Neuron (in vitro differentiated cells): ENCODE measurements around the gene ARFGAP3.
"Not testable (repeated sequence)": the region's sequence is repeated elsewhere in the genome, so short reads cannot be mapped to it uniquely, and the experiment has no call there.

ENCODE experiments used
- H2AFZ ChIP-seq: one replicate; pipeline ENCODE4 v1.6.1; 2013; ENCODE audit warnings: low read depth, mild to moderate bottlenecking, inconsistent platforms, low read length, moderate library complexity
- H3K27me3 ChIP-seq: one replicate; pipeline ENCODE4 v1.6.1; 2013; ENCODE audit warnings: low read length; ENCODE audit not compliant: insufficient read depth
- H3K36me3 ChIP-seq: one replicate; pipeline ENCODE4 v1.6.1; 2013; ENCODE audit warnings: low read length; ENCODE audit not compliant: insufficient read depth
- H3K4me1 ChIP-seq: one replicate; pipeline ENCODE4 v1.6.1; 2013; ENCODE audit warnings: low read length; ENCODE audit not compliant: insufficient read depth
- H3K4me3 ChIP-seq: 2 replicates; pipeline ENCODE4 v1.5.1; 2013; ENCODE audit warnings: mild to moderate bottlenecking, low read length, moderate library complexity
- H3K9me3 ChIP-seq: one replicate; pipeline ENCODE4 v1.6.1; 2013; ENCODE audit warnings: low read length

ARFGAP3 gene

GRCh38 chr22:42768385-42769035, 88.6 kb downstream of the ARFGAP3 start:
- H3K36me3 ChIP-seq = no peaks in the 10 kb centered on the region
- no peak overlapping the region for H3K4me3 ChIP-seq
- H2AFZ ChIP-seq = no peak overlapping the region
- H3K4me1 ChIP-seq = no peaks in the 10 kb centered on the region
- H3K27me3 ChIP-seq = no peaks in the 10 kb centered on the region
- H3K9me3 ChIP-seq = no peaks in the 10 kb centered on the region

GRCh38 chr22:42766860-42767259, 90.2 kb downstream of the ARFGAP3 start:
- Histone ChIP-seq H3K27me3 (no peaks in the 10 kb centered on the region), H3K4me3 (no peak overlapping the region), H3K9me3 (no peaks in the 10 kb centered on the region), H3K4me1 (no peaks in the 10 kb centered on the region), H3K36me3 (no peaks in the 10 kb centered on the region), H2AFZ (no peak overlapping the region)

DNA sequence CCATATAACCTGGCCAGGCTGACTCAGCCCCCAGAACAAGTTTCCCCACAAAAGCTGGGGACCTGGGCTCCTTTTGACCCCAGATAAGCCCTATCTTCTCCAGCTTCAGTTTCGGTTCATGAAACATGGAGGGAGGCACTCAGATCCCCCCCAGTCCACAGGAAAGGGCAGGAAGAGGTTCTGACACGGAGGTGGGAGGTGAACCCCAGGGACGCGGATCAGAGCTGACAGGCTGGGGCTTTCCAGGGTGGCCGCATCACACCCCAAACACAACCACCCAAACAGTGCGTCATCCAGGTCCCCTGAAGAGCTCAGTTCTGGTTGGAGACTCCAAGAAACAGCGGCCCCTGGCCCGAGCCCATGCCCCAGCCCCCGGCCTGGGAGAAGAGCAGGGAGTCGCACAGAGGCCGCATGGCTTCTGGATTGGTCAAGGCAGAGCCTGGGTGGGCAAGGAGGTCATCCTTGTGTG, 92.1 kb downstream of the ARFGAP3 start:
- H3K9me3 ChIP-seq = no peaks in the 10 kb centered on the region
- H3K4me3 ChIP-seq = no peak overlapping the region
- H2AFZ ChIP-seq = no peak overlapping the region
- no peaks in the 10 kb centered on the region for H3K27me3 ChIP-seq
- H3K4me1 ChIP-seq = no peaks in the 10 kb centered on the region
- H3K36me3 ChIP-seq = no peaks in the 10 kb centered on the region

- no peaks in the 10 kb centered on the region for H3K9me3 ChIP-seq
- H3K36me3 ChIP-seq = no peaks in the 10 kb centered on the region
- no peak overlapping the region for H2AFZ ChIP-seq
- no peaks in the 10 kb centered on the region for H3K4me1 ChIP-seq
- peaks cover 3% of the 10 kb centered on the region for H3K27me3 ChIP-seq
- no peak overlapping the region for H3K4me3 ChIP-seq
Observed at GRCh38 chr22:42763965-42764480, 93.0 kb downstream of the ARFGAP3 start.

DNA sequence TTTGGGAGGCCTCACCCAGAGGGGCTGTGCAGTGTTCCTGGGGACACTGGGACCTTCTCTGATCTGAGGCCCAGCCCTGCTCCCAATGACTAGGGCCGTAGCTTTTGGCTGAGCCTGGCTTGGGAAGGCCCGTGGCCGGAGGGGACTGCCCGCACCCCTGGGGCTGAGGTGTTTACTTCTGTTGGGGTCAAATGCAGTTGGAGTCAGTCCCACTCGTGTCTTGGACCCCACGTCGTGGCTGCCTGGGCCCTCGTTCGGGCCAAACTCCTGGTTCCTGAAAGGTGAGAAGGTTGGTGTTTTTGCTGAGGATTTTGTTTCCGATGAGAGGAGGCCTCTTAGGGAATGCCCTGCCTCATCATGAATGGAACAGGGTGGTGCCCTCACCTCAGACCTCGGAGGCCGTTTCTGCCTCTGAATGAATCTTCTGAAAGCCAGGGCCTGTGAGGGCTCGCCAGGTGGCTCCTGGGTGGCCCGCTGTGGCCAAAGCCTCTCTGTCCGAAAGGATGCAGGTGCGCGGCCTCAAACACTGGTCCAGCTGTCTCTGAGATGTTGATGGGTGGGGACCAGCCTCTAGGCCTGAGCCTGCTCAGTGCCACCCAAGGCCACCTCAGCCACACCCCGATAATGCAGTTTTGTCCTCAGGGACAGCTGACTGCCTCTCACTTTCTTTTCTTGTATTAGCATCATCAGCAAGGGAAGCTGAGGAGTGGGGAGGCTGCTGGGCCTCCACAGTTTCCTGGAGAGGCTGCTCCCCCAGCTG, 96.1 kb downstream of the ARFGAP3 start:
- Histone ChIP-seq H3K4me3 (no peak overlapping the region), H3K27me3 (peaks cover 14% of the 10 kb centered on the region), H3K9me3 (no peaks in the 10 kb centered on the region), H2AFZ (no peak overlapping the region), H3K36me3 (no peaks in the 10 kb centered on the region), H3K4me1 (no peaks in the 10 kb centered on the region)

DNA sequence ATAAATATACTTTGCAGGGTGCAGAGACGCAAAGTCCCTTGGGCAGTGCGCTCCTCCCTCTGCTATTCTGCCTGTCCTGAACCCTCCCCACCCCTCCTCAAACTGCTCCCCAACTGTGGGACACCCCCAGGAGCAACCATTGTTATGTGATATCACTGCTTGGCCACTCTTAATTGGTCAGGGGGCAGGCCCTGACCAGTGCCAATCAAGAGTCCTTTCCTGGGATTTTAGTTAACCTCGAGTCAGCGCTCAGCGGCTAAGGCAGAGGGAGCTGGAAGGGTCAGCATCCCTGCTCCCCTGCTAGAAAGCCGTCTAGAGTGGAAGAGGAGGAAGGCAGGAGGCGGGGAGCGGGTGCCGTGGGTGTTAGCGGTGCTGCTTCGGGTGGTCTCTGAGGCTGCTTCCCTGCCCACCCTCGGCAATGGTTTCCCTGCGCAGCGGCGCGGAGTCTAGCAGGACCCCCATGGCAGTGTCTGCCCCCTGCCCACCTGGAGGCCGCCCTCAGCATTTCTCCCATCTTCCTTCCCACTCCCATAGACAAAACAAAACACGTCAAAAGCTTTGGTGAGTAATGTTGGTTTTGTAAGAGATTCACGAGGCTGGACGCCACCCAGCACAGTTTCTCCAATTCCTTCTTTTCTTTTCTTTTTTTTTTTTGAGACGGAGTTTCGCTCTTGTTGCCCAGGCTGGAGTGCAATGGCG, 98.0 kb downstream of the ARFGAP3 start:
- Histone ChIP-seq H3K27me3 (peaks cover 14% of the 10 kb centered on the region), H3K4me3 (no peak overlapping the region), H3K9me3 (no peaks in the 10 kb centered on the region), H2AFZ (no peak overlapping the region), H3K4me1 (no peaks in the 10 kb centered on the region), H3K36me3 (no peaks in the 10 kb centered on the region)

- peaks cover 14% of the 10 kb centered on the region for H3K27me3 ChIP-seq
- not testable (repeated sequence) for H2AFZ ChIP-seq, H3K36me3 ChIP-seq, H3K4me3 ChIP-seq, H3K4me1 ChIP-seq, H3K9me3 ChIP-seq
Observed at GRCh38 chr22:42755553-42755952, 101.5 kb downstream of the ARFGAP3 start.

DNA sequence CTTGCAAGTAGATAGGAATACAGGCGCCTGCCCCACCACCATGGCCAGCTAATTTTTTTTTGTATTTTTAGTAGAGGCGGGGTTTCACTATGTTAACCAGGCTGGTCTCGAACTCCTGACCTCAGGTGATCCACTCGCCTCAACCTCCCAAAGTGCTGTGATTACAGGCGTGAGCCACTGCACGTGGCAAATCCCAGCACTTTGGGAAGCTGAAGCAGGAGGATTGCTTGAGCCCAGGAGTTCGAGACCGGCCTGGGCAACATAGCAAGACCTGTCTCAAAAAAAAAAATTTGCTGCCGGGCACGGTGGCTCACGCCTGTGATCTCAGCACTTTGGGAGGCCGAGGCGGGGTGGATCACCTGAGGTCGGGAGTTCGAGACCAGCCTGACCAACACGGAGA, 102.0 kb downstream of the ARFGAP3 start:
- H3K27me3 ChIP-seq = peaks cover 14% of the 10 kb centered on the region
- not testable (repeated sequence) for H2AFZ ChIP-seq, H3K4me3 ChIP-seq, H3K36me3 ChIP-seq, H3K4me1 ChIP-seq, H3K9me3 ChIP-seq

GRCh38 chr22:42754658-42755057, 102.4 kb downstream of the ARFGAP3 start:
- Histone ChIP-seq H2AFZ (no peak overlapping the region), H3K27me3 (peaks cover 14% of the 10 kb centered on the region), H3K36me3 (no peaks in the 10 kb centered on the region), H3K4me3 (no peak overlapping the region), H3K4me1 (no peaks in the 10 kb centered on the region), H3K9me3 (no peaks in the 10 kb centered on the region)

DNA sequence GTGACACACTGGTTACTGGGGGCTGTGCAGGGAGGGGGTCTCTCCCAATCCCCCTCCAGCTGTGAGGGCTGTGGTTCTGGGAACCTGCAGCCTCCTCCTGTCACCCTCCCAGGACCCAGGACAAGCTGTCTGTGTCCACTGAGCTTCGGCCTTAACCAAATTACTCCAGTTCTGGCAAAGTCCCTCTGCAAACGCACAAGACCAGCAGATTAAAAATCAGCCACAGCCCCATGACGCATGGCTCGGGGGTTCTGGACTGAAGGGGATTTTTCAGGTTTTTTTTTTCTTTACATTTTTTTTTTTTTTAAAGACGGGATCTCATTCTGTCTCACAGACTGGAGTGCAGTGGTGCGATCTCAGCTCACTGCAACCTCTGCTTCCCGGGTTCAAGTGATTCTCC, 104.2 kb downstream of the ARFGAP3 start:
- H3K36me3 ChIP-seq = no peaks in the 10 kb centered on the region
- no peak overlapping the region for H2AFZ ChIP-seq
- peaks cover 4% of the 10 kb centered on the region for H3K27me3 ChIP-seq
- H3K4me1 ChIP-seq = peaks cover 4% of the 10 kb centered on the region
- H3K4me3 ChIP-seq = no peak overlapping the region
- H3K9me3 ChIP-seq = no peaks in the 10 kb centered on the region

GRCh38 chr22:42752230-42752746, 104.8 kb downstream of the ARFGAP3 start:
- Histone ChIP-seq H3K36me3 (no peaks in the 10 kb centered on the region), H3K9me3 (no peaks in the 10 kb centered on the region), H3K27me3 (no peaks in the 10 kb centered on the region), H2AFZ (no peak overlapping the region), H3K4me1 (peaks cover 4% of the 10 kb centered on the region), H3K4me3 (no peak overlapping the region)

- not testable (repeated sequence) for H3K9me3 ChIP-seq, H3K36me3 ChIP-seq, H3K27me3 ChIP-seq, H2AFZ ChIP-seq, H3K4me1 ChIP-seq, H3K4me3 ChIP-seq
Observed at GRCh38 chr22:42750421-42750820, 106.7 kb downstream of the ARFGAP3 start.
